Measurements from ENCODE around the gene DAZAP1. TPM values are rescaled to one million over a fixed set of nuclear protein-coding genes. Genes with fewer than 3 reads are reported as not detected.

The DAZAP1 gene
- total RNA-seq, 1 experiment from 2014 or later = 229 TPM

DNA sequence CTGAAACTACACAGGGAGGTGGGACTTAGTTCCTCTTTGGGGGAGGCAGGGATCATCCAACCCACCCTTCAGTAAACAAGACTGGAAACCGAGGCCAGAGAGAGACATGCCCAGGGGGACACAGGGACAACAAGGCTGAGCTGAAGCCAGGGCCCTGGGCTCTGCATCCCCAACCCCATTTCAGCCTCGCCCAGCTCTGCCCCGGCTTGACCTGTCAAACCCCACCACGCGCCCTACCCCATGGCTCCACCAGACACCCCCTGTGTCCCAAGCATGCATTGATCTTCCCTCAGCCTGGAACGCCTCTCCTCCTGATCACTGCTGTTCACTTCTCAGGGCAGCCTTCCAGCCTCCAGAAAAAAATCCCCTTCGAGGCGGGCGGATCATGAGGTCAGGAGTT, 40.6 kb downstream of the DAZAP1 start:
- no peak for TF ChIP-seq EZH2 (IDR thresholded peaks at IDR 0.05; ENCODE audit: borderline replicate concordance, low read depth, low read length, poor library complexity, severe bottlenecking)
- TF ChIP-seq, protein P1, sequence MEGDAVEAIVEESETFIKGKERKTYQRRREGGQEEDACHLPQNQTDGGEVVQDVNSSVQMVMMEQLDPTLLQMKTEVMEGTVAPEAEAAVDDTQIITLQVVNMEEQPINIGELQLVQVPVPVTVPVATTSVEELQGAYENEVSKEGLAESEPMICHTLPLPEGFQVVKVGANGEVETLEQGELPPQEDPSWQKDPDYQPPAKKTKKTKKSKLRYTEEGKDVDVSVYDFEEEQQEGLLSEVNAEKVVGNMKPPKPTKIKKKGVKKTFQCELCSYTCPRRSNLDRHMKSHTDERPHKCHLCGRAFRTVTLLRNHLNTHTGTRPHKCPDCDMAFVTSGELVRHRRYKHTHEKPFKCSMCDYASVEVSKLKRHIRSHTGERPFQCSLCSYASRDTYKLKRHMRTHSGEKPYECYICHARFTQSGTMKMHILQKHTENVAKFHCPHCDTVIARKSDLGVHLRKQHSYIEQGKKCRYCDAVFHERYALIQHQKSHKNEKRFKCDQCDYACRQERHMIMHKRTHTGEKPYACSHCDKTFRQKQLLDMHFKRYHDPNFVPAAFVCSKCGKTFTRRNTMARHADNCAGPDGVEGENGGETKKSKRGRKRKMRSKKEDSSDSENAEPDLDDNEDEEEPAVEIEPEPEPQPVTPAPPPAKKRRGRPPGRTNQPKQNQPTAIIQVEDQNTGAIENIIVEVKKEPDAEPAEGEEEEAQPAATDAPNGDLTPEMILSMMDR (conservative IDR thresholded peaks at IDR 0.05; ENCODE audit: low read depth, low read length) = no peak
- intact Hi-C loops (cut with micrococcal nuclease; ENCODE audit: unreplicated experiment) = loop anchor here (10.0 kb wide), 1 partner anchor 173 kb away; the partner anchor contains the start of gene FAM174C
- Histone ChIP-seq H3K27ac (ENCODE audit: low read depth, low read length, poor library complexity, severe bottlenecking) (no peak overlapping the region), H3K27me3 (replicated peaks; ENCODE audit: insufficient read depth, low read depth, low read length, poor library complexity) (peaks cover 45% of the 10 kb centered on the region), H3K4me3 (ENCODE audit: low read depth, low read length, poor library complexity, severe bottlenecking) (no peak overlapping the region), H3K36me3 (ENCODE audit: insufficient read depth, low read length, poor library complexity, severe bottlenecking) (no peaks in the 10 kb centered on the region), H3K9me3 (ENCODE audit: low read depth, low read length, poor library complexity, severe bottlenecking) (no peaks in the 10 kb centered on the region), H3K4me1 (ENCODE audit: insufficient read depth, low read length, poor library complexity, severe bottlenecking) (peaks cover 15% of the 10 kb centered on the region)
- no peak for DNase-seq (ENCODE audit: low spot score)
- no TSS peak for BruUV-seq (replicated peaks)
- POLR2A ChIA-PET (ENCODE audit: low non-redundant PET) = no interaction called here
- CTCF ChIA-PET = interaction anchor here (0.6 to 0.7 kb wide), 2 partner anchors 9 to 10 kb away, joined by 3 read pairs; no protein-coding TSS in a partner anchor

DNA sequence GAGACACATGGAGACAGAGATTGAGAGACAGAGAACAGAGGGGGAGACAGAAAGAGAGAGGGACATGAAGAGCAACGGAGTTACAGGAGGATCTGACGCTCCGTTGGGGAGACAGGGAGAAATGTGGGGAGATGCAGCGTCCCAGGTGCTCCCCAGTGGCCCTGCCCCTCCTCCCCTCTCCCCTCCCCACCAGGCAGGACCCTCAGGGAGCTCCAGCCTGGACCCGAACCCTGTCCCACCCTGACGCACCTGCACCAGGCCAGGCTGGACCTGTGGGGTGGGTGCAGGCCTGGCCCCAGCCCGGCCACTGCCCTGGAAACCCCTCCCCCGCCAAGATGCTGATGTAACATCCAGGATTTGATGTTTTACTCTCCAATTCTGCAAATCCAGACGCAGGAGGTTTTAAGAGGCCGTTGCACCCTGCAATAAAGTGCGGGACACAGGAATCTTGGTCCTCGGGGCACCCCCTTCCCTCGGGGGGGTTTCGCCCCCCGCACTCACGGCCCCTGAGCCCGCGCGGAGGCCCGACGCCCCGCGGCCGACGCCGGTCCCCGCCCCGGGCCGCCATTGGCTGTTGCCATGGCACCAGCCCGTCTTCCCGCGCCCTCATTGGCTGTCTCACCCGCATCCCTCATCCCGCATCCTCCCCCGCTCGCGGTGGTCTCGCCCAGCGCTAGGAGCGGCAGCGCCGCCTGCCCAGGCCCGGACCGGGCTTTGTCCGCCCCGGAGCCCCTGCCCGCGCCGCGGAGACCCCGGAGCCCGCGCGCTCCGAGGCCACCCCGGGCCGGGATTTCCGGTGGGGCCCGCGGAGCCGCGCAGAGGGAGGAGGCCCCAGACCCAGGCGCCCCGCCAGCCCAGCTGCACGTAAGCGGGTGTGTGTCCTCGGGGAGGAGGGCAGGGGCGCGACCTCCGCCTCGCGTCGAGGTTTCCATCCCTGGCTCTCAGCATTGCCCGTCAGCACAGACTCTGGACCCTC, 42.4 kb downstream of the DAZAP1 start, which contains the start of gene APC2:
Gene APC2 (plus strand): TSS at position 655 of the 976 bp plus-strand sequence. CDS start 2,881 bp downstream, outside the sequence.
- H3K27ac ChIP-seq (ENCODE audit: low read depth, low read length, poor library complexity, severe bottlenecking) = no peak within 1 kb of the TSS
- CTCF ChIA-PET = interaction anchor here (0.7 kb wide), 1 partner anchor 303 kb away, joined by 7 read pairs; no protein-coding TSS in a partner anchor
- DNase-seq (ENCODE audit: low spot score) = peak; percentile 84
- POLR2A ChIA-PET (ENCODE audit: low non-redundant PET) = no interaction called here
- peaks cover 13% of the 10 kb centered on the region for H3K4me1 ChIP-seq (ENCODE audit: insufficient read depth, low read length, poor library complexity, severe bottlenecking)
- H3K4me3 ChIP-seq (ENCODE audit: low read depth, low read length, poor library complexity, severe bottlenecking) = no peak within 1 kb of the TSS
- intact Hi-C loops (cut with micrococcal nuclease; ENCODE audit: unreplicated experiment) = loop anchor here (10.0 kb wide), 1 partner anchor 175 kb away; the partner anchor contains the start of gene FAM174C
- H3K27me3 ChIP-seq (replicated peaks; ENCODE audit: insufficient read depth, low read depth, low read length, poor library complexity) = peaks cover 45% of the 10 kb centered on the region
- TF ChIP-seq, protein P1 (conservative IDR thresholded peaks at IDR 0.05; ENCODE audit: low read depth, low read length) = no peak
- TF ChIP-seq EZH2 (IDR thresholded peaks at IDR 0.05; ENCODE audit: borderline replicate concordance, low read depth, low read length, poor library complexity, severe bottlenecking) = no peak
- BruUV-seq (replicated peaks) = no TSS peak
- H3K36me3 ChIP-seq (ENCODE audit: insufficient read depth, low read length, poor library complexity, severe bottlenecking) = no peaks in the 10 kb centered on the region
- no peaks in the 10 kb centered on the region for H3K9me3 ChIP-seq (ENCODE audit: low read depth, low read length, poor library complexity, severe bottlenecking)

GRCh38 chr19:1450735-1451731, 43.6 kb downstream of the DAZAP1 start:
- no peaks in the 10 kb centered on the region for H3K9me3 ChIP-seq (ENCODE audit: low read depth, low read length, poor library complexity, severe bottlenecking)
- intact Hi-C loops (cut with micrococcal nuclease; ENCODE audit: unreplicated experiment) = no loop called here
- H3K36me3 ChIP-seq (ENCODE audit: insufficient read depth, low read length, poor library complexity, severe bottlenecking) = no peaks in the 10 kb centered on the region
- no peak overlapping the region for H3K27ac ChIP-seq (ENCODE audit: low read depth, low read length, poor library complexity, severe bottlenecking)
- TF ChIP-seq EZH2 (IDR thresholded peaks at IDR 0.05; ENCODE audit: borderline replicate concordance, low read depth, low read length, poor library complexity, severe bottlenecking) = no peak
- TF ChIP-seq, protein P1 (conservative IDR thresholded peaks at IDR 0.05; ENCODE audit: low read depth, low read length) = no peak
- H3K27me3 ChIP-seq (replicated peaks; ENCODE audit: insufficient read depth, low read depth, low read length, poor library complexity) = peaks cover 45% of the 10 kb centered on the region
- peaks cover 25% of the 10 kb centered on the region for H3K4me1 ChIP-seq (ENCODE audit: insufficient read depth, low read length, poor library complexity, severe bottlenecking)
- ChIA-PET POLR2A (ENCODE audit: low non-redundant PET) (interaction anchor here (0.6 kb wide), 1 partner anchor 40 kb away, joined by 13 read pairs; the partner anchor contains the start of gene REEP6), CTCF (no interaction called here)
- BruUV-seq (replicated peaks) = no TSS peak
- DNase-seq (ENCODE audit: low spot score) = no peak
- H3K4me3 ChIP-seq (ENCODE audit: low read depth, low read length, poor library complexity, severe bottlenecking) = no peak overlapping the region
